Measurements from ENCODE around the gene UXS1.

The UXS1 gene

DNA sequence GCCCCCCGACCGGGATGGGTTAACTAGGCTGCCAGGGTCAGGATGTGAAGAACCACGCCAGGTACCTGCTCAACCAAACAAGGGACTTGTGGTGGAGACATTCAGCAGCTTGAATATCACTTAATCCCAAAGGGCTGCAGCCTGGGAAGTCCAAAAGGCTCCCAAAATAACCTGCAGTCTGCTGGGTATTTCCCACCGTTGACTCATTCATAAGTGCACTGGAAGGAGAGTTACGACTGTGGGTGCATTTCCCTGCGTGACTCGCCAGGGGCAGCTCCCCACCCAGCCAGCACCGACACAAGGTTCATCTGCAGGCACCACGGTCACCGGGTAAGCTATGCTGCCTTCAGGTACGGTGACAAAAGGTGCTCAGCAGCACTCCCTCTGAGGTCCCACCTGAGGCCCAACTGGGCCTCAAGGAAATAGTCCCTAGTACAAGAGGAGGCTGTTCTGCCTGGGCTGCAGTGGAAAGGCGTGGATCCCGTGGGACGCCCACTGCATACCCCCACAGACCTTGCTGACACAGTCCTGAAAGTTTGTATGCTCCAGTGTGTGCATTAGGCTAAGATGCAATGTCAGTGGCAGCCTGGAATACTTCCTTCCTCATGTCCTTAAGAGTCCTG is 86.5 kb downstream of the UXS1 start:
- peak; percentile 88 to 89 for ATAC-seq

- ATAC-seq: peak; percentile 7 to 25
Measured at GRCh38 chr2:106106622-106107508, 87.2 kb downstream of the UXS1 start.

DNA sequence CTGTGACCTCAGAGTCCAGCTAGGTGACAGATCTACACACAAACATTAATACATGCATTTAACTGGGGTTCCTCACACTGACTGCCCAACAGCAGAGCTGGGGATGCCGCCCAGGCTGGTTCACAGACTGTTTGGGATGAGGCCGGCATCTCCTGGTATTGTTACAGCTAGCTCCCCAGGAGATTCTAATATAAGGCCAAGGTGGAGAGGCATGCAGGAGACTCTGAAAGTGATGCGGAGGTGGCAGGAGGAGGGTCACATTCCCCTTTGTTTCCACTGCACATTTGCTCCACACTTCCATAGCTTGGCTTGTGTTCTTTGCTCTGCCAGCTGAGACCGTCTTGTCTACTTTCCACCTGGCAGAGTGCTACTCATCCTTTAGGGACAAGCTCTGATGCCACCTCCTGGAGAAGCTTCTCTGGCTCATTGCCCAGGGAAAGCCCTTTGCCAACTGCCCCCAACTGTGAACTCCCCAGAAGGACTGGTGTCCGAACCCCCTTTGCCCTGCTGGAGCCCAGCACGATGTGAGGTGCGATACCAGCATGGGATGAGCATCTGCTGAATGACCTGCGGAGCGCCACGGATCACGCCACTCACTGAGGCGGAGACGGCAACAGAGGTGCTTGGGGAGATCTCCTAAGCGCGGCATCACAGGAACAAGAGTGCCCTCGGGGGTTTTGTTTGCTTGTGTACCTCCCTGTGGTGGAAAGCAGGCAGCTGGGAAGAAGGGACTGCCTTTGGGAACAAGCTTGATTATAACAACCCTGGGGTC is 88.8 kb downstream of the UXS1 start:
- no peak for ATAC-seq

DNA sequence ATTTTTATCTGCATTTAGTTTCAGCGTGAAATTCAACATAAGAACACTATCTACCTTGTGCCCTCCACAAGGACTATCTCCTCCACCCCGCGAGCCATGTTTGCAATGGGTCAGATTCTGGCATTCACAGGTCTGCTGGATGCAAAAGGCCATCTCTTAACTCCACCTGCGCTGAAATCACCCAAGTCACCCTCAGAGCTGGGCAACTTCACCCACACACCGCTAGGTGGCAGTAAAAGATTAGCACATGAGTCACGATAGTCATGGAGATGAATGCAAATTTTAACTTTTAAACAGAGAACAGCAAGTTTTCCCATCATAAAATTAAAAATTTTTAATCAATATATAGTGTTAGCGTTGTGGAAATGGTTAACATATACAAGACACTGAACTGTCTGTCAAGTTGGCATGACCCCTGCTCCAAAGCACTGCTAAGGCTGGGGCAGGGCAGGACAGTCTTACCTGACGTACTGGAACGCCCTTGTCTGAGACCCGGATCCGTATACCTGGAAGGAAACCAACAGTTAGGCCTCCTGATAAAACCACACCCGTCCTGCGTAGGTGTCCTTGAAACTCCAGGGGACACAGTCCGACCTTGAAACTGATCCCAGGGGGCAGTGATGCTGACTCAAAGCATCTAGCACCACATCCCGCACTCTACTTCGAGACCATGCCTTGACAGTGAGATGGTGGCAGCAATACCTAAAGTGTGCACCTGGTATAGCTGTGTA is 89.6 kb downstream of the UXS1 start:
- ATAC-seq: peak; percentile 49 to 55

GRCh38 chr2:106099691-106100090 is 94.4 kb downstream of the UXS1 start:
- no peak for ATAC-seq

DNA sequence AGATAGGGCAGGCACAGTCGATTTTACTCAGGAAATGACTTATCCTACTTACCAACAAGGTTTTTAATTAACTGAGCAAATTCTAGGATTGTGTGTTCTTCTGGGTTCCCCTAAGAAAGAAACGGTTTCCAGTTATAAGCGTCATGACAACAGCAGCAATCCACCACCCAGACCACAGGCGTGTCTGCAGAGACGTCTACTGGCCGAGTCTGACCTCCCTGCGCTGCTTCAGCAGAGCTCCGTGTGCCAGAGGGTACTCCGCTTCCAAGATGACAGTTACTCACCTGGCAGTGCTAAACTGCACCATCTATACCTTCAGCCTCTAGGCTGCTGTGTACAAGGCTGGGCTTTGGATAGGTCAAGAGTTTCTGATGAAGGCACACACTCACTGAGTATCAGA is 95.4 kb downstream of the UXS1 start:
- no peak for ATAC-seq

DNA sequence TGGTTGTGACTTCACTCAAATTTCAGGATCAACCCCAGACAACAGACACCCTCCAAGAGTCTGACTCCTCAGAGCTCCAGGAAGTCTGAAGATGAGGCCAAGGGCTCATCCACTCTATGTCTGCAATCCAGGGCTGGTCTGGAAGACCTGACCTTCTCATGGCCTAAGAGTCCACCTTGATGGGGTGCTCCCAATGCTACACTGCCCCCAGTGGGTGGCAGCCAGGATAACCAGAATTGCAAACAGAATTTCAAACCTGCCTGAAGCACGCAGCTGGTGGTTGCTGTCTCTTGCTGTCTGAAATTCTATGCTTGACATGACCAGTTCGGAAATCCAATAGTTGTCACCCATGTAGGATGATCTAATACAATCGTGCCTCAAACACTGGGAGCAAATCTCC is 96.0 kb downstream of the UXS1 start:
- ATAC-seq: no peak

- ATAC-seq: no peak
Measured at GRCh38 chr2:106097038-106098000, 96.8 kb downstream of the UXS1 start.

DNA sequence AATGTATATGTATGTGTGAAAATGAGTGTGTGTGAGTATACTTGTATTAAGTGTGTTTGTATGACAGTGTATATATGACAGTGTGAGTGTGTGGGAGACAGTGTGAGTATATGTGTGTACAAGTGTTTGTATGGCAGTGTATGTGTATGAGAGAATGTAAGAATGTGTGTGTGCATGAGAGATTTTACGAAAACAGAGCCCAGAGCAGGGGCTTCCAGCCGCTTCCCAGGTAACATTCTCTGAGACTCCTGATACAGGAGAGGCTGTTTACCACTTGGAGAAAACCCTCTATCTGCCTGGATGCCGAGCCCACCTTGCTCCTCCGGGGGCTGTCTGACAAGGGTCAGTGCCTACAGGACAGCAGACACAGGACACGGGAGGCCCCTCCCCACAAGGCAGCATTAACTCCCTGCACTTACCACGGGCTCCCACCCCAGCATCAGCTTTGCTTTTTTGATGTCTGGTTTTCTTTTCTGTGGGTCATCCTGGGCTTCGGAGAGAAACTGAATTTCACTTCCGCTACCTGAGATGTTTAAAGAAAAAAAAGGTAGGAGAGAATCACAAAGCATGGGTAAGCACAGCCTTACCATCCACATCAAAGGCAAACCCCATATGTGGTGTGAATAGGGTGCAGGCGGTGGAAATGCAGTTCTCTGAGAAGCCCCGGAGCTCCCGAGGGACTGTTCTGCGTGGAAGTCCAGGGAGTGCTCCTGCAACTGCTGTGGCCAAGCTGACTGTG is 97.6 kb downstream of the UXS1 start:
- ATAC-seq: peak; percentile 35 to 39

DNA sequence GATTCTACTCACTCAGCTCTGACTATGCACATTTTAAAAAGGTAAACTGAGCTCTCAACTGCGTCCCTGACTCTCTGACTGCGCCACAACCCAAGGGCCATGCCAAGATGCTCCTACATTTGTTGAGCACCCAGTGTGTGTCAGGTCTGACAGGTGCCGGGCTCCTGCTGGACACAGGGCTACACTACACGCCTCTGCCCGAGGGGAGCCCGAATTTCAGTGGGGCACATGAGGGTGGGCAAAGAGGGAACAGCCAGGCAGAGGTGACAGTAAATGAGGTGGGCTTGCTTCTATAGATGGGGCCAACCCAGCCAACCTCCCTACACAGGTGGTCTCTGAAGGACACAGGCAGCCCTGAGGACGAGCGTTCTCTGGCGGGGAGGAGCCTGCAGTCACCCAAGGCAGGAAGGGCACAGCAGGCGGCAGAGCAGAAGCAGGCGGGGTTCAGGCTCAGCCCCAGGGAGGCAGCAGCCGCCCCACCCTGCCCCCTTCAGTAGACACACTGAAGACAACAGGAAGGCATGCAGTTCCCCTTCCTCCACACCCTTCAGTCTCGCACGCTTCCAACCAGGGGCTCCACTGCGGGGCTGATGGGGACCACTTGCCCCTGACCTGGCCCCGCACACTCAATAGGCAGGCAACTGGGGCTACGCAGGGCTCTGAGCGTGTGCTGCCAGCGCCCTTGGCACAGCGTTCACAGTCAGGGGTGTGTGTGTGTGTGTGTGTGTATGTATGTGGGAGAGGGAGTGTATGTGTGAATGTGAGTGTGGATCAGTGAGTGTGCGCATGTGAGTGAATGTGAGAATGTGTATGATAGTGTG is 98.4 kb downstream of the UXS1 start:
- ATAC-seq: peak; percentile 79 to 80

GRCh38 chr2:106094131-106094841 is 99.8 kb downstream of the UXS1 start:
- ATAC-seq: peak; percentile 39 to 41

DNA sequence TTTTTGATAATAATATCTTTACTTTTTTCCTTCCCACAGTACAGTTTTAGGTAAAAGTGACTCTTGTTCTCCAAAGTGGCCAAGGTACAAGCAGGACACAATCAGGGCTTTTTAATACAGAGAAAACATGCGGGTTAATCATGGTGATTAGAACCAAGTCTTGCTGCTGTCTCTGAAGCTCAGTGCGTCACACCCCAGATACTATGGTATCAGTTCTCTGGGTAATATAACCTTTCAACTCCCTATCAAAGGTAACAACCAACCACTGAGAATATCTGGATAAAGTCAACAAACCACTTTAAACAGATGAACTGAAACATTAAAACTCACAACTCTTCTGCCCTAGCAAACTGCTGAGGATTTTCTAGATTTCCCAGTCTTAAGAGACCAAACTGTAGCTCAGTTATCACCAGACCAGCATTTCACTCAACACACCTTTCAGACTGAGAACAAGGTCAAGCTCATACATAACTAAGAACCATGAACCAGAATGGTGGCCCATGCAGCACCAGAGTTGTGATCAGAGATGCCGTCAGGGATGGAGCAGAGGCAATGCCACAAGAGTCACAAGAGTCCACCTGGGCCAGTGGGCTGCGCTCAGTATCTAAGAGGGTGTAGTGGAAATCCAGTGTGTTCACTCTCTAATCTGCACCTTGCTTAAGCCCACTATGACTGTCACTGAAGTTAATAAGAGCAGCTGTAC is 103.0 kb downstream of the UXS1 start:
- ATAC-seq: peak in 1 of 2 donors; percentile 11

DNA sequence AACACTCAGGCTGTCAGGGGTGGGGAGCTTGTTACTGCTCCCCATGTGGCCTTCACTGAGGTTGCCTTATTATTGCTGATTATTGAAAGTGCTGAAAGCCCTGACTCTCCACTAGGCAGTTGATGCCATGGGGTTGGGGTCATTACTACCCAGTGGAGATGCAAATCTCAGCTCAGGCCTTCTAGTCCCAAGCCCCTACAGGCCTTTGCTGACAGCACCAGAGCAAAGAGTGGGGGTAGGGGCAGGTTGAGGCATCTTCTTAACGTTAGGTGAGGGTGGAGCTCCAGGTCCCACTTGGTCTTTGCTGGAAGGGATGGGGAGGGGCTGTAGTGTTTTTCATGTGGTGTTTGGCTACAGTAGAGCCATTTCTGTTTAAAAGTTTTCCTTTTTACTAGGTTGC is 104.5 kb downstream of the UXS1 start:
- ATAC-seq: no peak

- ATAC-seq: peak; percentile 98 to 99
Measured at GRCh38 chr2:106085181-106085940, 108.7 kb downstream of the UXS1 start.

GRCh38 chr2:106080959-106081358 is 113.1 kb downstream of the UXS1 start:
- ATAC-seq: no peak

- no peak for ATAC-seq
Measured at GRCh38 chr2:106078096-106078495, 116.0 kb downstream of the UXS1 start.

GRCh38 chr2:106076941-106077340 is 117.2 kb downstream of the UXS1 start:
- peak in 1 of 2 donors; percentile 10 for ATAC-seq

- no peak for ATAC-seq
Measured at GRCh38 chr2:106075048-106075447, 119.1 kb downstream of the UXS1 start.

Measured in activated CD4-positive, CD25-positive, alpha-beta regulatory T cell treated with anti-CD3 and anti-CD28 coated beads, Interleukin-2, amount 50 U/mL, for 24 hours (primary cell).